HCT116 (cell line): ENCODE measurements around the gene FAM171A2.

Source experiments
- ATF3 ChIP-seq: IDR thresholded peaks from 2 replicates; pipeline ENCODE4 v1.6.1; 2012
- CBX3 ChIP-seq: IDR thresholded peaks from 2 replicates; pipeline ENCODE4 v1.6.1; 2012; ENCODE audit warnings: low read depth
- EZH2 ChIP-seq: fragments of 200-600 bp; sonication (generic); IDR thresholded peaks from 2 replicates; pipeline ENCODE4 v1.6.1; 2017; ENCODE audit warnings: antibody characterized with exemption, mixed run types
- FOSL1 ChIP-seq: IDR thresholded peaks from 2 replicates; pipeline ENCODE4 v1.6.1; 2012; ENCODE audit warnings: low read depth
- POLR2A ChIP-seq: IDR thresholded peaks from 2 replicates; pipeline ENCODE4 v1.7.0; 2011; ENCODE audit warnings: borderline replicate concordance; ENCODE audit not compliant: insufficient read depth, insufficient read length; ENCODE audit errors: extremely low read depth
- POLR2AphosphoS5 ChIP-seq: IDR thresholded peaks from 2 replicates; pipeline ENCODE4 v1.6.1; 2011; ENCODE audit warnings: mild to moderate bottlenecking, low read depth, low read length, moderate library complexity
- RAD21 ChIP-seq: IDR thresholded peaks from 2 replicates; pipeline ENCODE4 v1.6.1; 2012; ENCODE audit warnings: low read depth, mild to moderate bottlenecking
- REST ChIP-seq: IDR thresholded peaks from 2 replicates; pipeline ENCODE4 v1.6.1; 2012; ENCODE audit warnings: low read depth
- SIN3A ChIP-seq: IDR thresholded peaks from 2 replicates; pipeline ENCODE4 v1.6.1; 2012; ENCODE audit warnings: low read depth
- YY1 ChIP-seq: IDR thresholded peaks from 2 replicates; pipeline ENCODE4 v1.6.1; 2011; ENCODE audit warnings: low read length, low read depth, moderate library complexity, mild to moderate bottlenecking; ENCODE audit not compliant: insufficient replicate concordance; ENCODE audit errors: extremely low read depth
- ZFX ChIP-seq: fragments of 450-650 bp; IDR thresholded peaks from 2 replicates; pipeline ENCODE4 v1.6.1; 2017
- TF ChIP-seq, protein P1 (sequence below), 3 experiments: fragments of 200-600 bp in 1 of 3; sonication (generic) in 1 of 3; IDR thresholded peaks in 2 of 3; conservative IDR thresholded peaks in 1 of 3; 2 replicates each; pipeline ENCODE4 v1.5.1; 2012 to 2017; ENCODE audit warnings: low read depth in 2 of 3, low read length in 2 of 3, antibody characterized with exemption in 1 of 3, borderline replicate concordance in 1 of 3, control low read depth in 1 of 3, mild to moderate bottlenecking in 1 of 3, mixed read lengths in 1 of 3, mixed run types in 1 of 3, moderate library complexity in 1 of 3; ENCODE audit not compliant: insufficient read depth in 1 of 3
- TF ChIP-seq, protein P2 (sequence below): IDR thresholded peaks from 2 replicates; pipeline ENCODE4 v1.6.1; 2012

DNA sequence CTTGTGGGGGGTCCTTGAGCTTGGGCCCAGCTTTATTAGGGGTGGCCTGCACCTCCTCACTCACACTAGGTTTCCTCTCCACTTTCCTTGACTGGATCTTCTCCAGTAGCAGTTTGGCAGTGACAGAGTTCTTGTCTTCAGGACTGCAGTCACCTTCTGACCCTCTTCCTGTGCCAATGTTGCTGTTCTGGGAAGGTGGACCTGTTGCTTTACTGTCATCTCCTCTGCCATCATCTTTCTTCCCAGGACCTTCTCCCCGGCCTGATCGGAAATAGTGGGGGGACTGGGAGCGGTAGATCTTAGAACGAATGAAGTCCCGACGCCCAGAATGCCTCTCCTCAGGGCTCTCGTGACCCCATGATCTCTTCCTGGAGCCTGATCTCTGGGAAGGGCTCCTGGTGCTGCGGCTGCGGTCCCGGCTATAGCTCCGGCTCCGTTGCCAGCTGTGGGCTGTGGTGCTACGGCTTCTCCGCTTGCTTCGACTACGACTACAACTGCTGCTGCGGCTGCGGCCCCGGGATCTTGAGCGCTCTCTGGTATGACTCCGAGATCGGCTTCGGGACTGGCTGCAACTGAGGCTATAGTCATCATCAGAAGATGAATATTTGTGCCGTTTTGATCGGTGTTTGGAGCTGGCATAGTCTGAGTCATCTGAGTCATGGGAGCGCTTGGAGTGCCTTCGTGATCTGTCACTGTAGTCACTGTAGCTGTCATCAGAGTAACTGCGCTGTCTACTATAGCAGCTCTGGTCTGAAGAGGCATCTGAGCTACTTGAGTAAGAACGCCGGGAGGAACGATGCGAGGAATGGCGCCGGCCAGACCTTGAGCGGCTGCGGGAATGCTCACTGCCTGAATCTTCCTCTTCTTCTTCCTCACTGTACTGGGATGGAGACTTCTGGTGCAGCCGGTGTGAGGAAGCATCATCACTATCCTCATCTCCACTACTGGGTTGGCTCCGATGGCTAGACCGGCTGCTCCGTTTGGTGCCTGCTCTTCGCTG lies 35.3 kb upstream of the FAM171A2 start:
- TF ChIP-seq YY1 (no peak), ZFX (no peak), REST (no peak), POLR2A (no peak), FOSL1 (no peak), EZH2 (no peak), POLR2AphosphoS5 (no peak), ATF3 (no peak), SIN3A (no peak), CBX3 (no peak), RAD21 (no peak)
- TF ChIP-seq, protein P1, sequence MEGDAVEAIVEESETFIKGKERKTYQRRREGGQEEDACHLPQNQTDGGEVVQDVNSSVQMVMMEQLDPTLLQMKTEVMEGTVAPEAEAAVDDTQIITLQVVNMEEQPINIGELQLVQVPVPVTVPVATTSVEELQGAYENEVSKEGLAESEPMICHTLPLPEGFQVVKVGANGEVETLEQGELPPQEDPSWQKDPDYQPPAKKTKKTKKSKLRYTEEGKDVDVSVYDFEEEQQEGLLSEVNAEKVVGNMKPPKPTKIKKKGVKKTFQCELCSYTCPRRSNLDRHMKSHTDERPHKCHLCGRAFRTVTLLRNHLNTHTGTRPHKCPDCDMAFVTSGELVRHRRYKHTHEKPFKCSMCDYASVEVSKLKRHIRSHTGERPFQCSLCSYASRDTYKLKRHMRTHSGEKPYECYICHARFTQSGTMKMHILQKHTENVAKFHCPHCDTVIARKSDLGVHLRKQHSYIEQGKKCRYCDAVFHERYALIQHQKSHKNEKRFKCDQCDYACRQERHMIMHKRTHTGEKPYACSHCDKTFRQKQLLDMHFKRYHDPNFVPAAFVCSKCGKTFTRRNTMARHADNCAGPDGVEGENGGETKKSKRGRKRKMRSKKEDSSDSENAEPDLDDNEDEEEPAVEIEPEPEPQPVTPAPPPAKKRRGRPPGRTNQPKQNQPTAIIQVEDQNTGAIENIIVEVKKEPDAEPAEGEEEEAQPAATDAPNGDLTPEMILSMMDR (IDR thresholded peaks at IDR 0.05 in 2 of 3, conservative IDR thresholded peaks at IDR 0.05 in 1 of 3; ENCODE audit: borderline replicate concordance in 1 of 3, insufficient read depth in 1 of 3, low read depth in 2 of 3, low read length in 2 of 3): no peak
- TF ChIP-seq, protein P2, sequence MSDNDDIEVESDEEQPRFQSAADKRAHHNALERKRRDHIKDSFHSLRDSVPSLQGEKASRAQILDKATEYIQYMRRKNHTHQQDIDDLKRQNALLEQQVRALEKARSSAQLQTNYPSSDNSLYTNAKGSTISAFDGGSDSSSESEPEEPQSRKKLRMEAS: no peak
